ENCODE data around the gene PPM1J. TPM values are rescaled to one million over a fixed set of nuclear protein-coding genes. Genes with fewer than 3 reads are reported as not detected.

The PPM1J gene
- total and polyA plus RNA-seq, 9 of the 15 experiments (the other 6 are each of a cell fraction or from before 2014, with no cell fraction given), result 0.25 to 10.5 (median 4.2) TPM

- no peak for TF ChIP-seq ID3 (CRISPR knock-in tag; IDR thresholded peaks at IDR 0.05)
- peak; percentile 41 for TF ChIP-seq ID3 (tag; IDR thresholded peaks at IDR 0.05)
- no peak; the same call in 1 of the 2 replicates for TF ChIP-seq ZNF197 (CRISPR knock-in tag; IDR thresholded peaks at IDR 0.05; ENCODE audit: low read depth)
- TF ChIP-seq, protein P1, sequence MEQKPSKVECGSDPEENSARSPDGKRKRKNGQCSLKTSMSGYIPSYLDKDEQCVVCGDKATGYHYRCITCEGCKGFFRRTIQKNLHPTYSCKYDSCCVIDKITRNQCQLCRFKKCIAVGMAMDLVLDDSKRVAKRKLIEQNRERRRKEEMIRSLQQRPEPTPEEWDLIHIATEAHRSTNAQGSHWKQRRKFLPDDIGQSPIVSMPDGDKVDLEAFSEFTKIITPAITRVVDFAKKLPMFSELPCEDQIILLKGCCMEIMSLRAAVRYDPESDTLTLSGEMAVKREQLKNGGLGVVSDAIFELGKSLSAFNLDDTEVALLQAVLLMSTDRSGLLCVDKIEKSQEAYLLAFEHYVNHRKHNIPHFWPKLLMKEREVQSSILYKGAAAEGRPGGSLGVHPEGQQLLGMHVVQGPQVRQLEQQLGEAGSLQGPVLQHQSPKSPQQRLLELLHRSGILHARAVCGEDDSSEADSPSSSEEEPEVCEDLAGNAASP (IDR thresholded peaks at IDR 0.05), result no peak
- peak; percentile 53 for TF ChIP-seq MAFK (IDR thresholded peaks at IDR 0.05; ENCODE audit: low read length)
- no peak for TF ChIP-seq SIX5 (IDR thresholded peaks at IDR 0.05; ENCODE audit: borderline replicate concordance in 1 of 2, insufficient read depth in 1 of 2, low read depth in 1 of 2, low read length in 2 of 2)
- no peak for TF ChIP-seq PHF20 (IDR thresholded peaks at IDR 0.05; ENCODE audit: partially characterized antibody)
- no peak for TF ChIP-seq ZNF408 (CRISPR knock-in tag; IDR thresholded peaks at IDR 0.05; ENCODE audit: low read depth)
- no peak; the same call in 1 of the 2 replicates for TF ChIP-seq PHB2 (IDR thresholded peaks at IDR 0.05; ENCODE audit: low read depth)
- no peak for TF ChIP-seq CHD4 (IDR thresholded peaks at IDR 0.05; ENCODE audit: insufficient read depth, insufficient replicate concordance, low read depth, low read length, poor library complexity, severe bottlenecking)
- TF ChIP-seq SMAD2 (IDR thresholded peaks at IDR 0.05; ENCODE audit: low read depth, low read length), result no peak
- TF ChIP-seq, protein P2, sequence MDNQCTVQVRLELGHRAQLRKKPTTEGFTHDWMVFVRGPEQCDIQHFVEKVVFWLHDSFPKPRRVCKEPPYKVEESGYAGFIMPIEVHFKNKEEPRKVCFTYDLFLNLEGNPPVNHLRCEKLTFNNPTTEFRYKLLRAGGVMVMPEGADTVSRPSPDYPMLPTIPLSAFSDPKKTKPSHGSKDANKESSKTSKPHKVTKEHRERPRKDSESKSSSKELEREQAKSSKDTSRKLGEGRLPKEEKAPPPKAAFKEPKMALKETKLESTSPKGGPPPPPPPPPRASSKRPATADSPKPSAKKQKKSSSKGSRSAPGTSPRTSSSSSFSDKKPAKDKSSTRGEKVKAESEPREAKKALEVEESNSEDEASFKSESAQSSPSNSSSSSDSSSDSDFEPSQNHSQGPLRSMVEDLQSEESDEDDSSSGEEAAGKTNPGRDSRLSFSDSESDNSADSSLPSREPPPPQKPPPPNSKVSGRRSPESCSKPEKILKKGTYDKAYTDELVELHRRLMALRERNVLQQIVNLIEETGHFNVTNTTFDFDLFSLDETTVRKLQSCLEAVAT (IDR thresholded peaks at IDR 0.05), result no peak
- TF ChIP-seq, protein P3, sequence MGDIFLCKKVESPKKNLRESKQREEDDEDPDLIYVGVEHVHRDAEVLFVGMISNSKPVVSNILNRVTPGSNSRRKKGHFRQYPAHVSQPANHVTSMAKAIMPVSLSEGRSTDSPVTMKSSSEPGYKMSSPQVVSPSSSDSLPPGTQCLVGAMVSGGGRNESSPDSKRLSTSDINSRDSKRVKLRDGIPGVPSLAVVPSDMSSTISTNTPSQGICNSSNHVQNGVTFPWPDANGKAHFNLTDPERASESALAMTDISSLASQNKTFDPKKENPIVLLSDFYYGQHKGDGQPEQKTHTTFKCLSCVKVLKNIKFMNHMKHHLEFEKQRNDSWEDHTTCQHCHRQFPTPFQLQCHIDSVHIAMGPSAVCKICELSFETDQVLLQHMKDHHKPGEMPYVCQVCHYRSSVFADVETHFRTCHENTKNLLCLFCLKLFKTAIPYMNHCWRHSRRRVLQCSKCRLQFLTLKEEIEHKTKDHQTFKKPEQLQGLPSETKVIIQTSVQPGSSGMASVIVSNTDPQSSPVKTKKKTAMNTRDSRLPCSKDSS (IDR thresholded peaks at IDR 0.05; ENCODE audit: low read depth, partially characterized antibody), result no peak
- TF ChIP-seq MTA1 (IDR thresholded peaks at IDR 0.05; ENCODE audit: borderline replicate concordance), result peak; percentile 84
- TF ChIP-seq NR1H2 (CRISPR knock-in tag; IDR thresholded peaks at IDR 0.05), result no peak
- 0 out of 2 replicates have a peak, but pooled peaks have one; percentile 3 for TF ChIP-seq MIER1 (IDR thresholded peaks at IDR 0.05; ENCODE audit: low read depth)
- no peak; the same call in 1 of the 2 replicates for TF ChIP-seq CEBPZ (IDR thresholded peaks at IDR 0.05; ENCODE audit: borderline replicate concordance, low read depth, low read length)
Observed at GRCh38 chr1:112700290-112701226, 14.6 kb downstream of the PPM1J start (continued).
